K562 (cell line): ENCODE data around the gene GLIS1. TPM values are rescaled to one million over a fixed set of nuclear protein-coding genes. Genes with fewer than 3 reads are reported as not detected.

Experiments
- ATAC-seq: fragments of 200-7000 bp; cut with Tn5 transposase; 3 replicates; pipeline ENCODE4 v1.9.1; 2020; ENCODE audit warnings: moderate library complexity
- BruUV-seq: library from RNA; stranded (reverse); fragments of 400-500 nt; replicated peaks from 2 replicates; lab custom pipeline; 2021; lab: Mats Ljungman, UMichigan
- CTCF ChIA-PET: fragments of 300-600 bp; formaldehyde crosslinking; extraction: SDS; loops from one replicate; lab custom pipeline; 2021; ENCODE audit warnings: low intra/inter-chr PET ratio; lab: Yijun Ruan, JAX
- POLR2A ChIA-PET: fragments of 300-600, 350-650 bp; sonication (Branson Sonifier 250); formaldehyde crosslinking; extraction: SDS; loops from one replicate; lab custom pipeline; 2021; ENCODE audit warnings: antibody characterized with exemption, inconsistent platforms; lab: Yijun Ruan, JAX
- DNase-seq, 4 experiments: peaks; one replicate each; pipeline versions ENCODE4 v3.0.0 to v3.0.0-alpha.2; 2011 to 2018; ENCODE audit warnings: low spot score in 3 of 4, mixed read lengths in 3 of 4; ENCODE audit errors: extremely low read depth in 1 of 4
- FAIRE-seq: peaks from 2 replicates; lab custom pipeline; 2011; peaks lifted over from hg19 to GRCh38; lab: Jason Lieb, UNC
- H2AFZ ChIP-seq: 2 replicates; pipeline ENCODE4 v1.6.0; 2011; ENCODE audit warnings: low read depth, low read length, control low read depth, inconsistent platforms
- H3K27ac ChIP-seq: fragments of 200-600 bp; 3 replicates; pipeline ENCODE4 v1.8.0; 2011; ENCODE audit warnings: low read depth, mild to moderate bottlenecking, control low read depth, inconsistent platforms, low read length, moderate library complexity, mixed read lengths; ENCODE audit errors: extremely low read depth
- H3K27me3 ChIP-seq, 2 experiments: fragments of 300-600 bp in 1 of 2; 2 replicates in 1 of 2; 3 replicates in 1 of 2; pipeline versions ENCODE4 v1.6.0 to v1.8.0; 2011; ENCODE audit warnings: inconsistent platforms in 2 of 2, low read length in 2 of 2, mild to moderate bottlenecking in 1 of 2, mixed read lengths in 1 of 2, moderate library complexity in 1 of 2; ENCODE audit not compliant: control insufficient read depth in 2 of 2, insufficient read depth in 2 of 2
- H3K36me3 ChIP-seq: fragments of 300-600 bp; 3 replicates; pipeline ENCODE4 v1.8.0; 2011; ENCODE audit warnings: mild to moderate bottlenecking, low read length, inconsistent platforms; ENCODE audit not compliant: control insufficient read depth, insufficient read depth
- H3K4me1 ChIP-seq, 2 experiments: fragments of 200-600 bp in 1 of 2; replicated peaks in 1 of 2; 2 replicates in 1 of 2; 3 replicates in 1 of 2; pipeline versions ENCODE4 v1.5.1 to v1.8.0; 2011; ENCODE audit warnings: inconsistent platforms in 2 of 2, low read length in 2 of 2, mild to moderate bottlenecking in 1 of 2, mixed read lengths in 1 of 2, moderate library complexity in 1 of 2; ENCODE audit not compliant: control insufficient read depth in 2 of 2, insufficient read depth in 2 of 2
- H3K4me2 ChIP-seq: 2 replicates; pipeline ENCODE4 v1.6.1; 2011; ENCODE audit warnings: low read length, control low read depth, inconsistent platforms, mixed read lengths; ENCODE audit not compliant: insufficient read depth
- H3K4me3 ChIP-seq: fragments of 200-600 bp; sonication (generic), shearing (Covaris generic); 2 replicates; pipeline ENCODE4 v1.5.1; 2016; ENCODE audit warnings: control low read depth, inconsistent platforms
- H3K79me2 ChIP-seq: fragments of 200-600 bp; 3 replicates; pipeline ENCODE4 v1.8.0; 2011; ENCODE audit warnings: low read length, inconsistent platforms; ENCODE audit not compliant: control insufficient read depth, insufficient read depth
- H3K9ac ChIP-seq, 2 experiments: 2 replicates each; pipeline versions ENCODE4 v1.6.0 to v1.6.1; 2011; ENCODE audit warnings: low read depth in 2 of 2, low read length in 2 of 2, control low read depth in 1 of 2, inconsistent platforms in 1 of 2, mild to moderate bottlenecking in 1 of 2, mixed read lengths in 1 of 2; ENCODE audit not compliant: insufficient read depth in 1 of 2
- H3K9me1 ChIP-seq: one replicate; pipeline ENCODE4 v1.6.0; 2011; ENCODE audit warnings: inconsistent platforms, mild to moderate bottlenecking, low read length, moderate library complexity; ENCODE audit not compliant: control insufficient read depth, insufficient read depth
- H3K9me3 ChIP-seq: replicated peaks from 2 replicates; pipeline ENCODE4 v1.5.1; 2011; ENCODE audit warnings: low read depth, low read length, inconsistent platforms; ENCODE audit not compliant: control insufficient read depth, insufficient read depth
- H4K20me1 ChIP-seq: replicated peaks from 2 replicates; pipeline ENCODE4 v1.6.1; 2011; ENCODE audit warnings: low read length, inconsistent platforms, mixed read lengths; ENCODE audit not compliant: control insufficient read depth, insufficient read depth
- CBX5 ChIP-seq: IDR thresholded peaks from 2 replicates; pipeline ENCODE4 v1.6.1; 2014; ENCODE audit warnings: low read depth, borderline replicate concordance
- CC2D1A ChIP-seq: fragments of 450-650 bp; IDR thresholded peaks from 2 replicates; pipeline ENCODE4 v1.6.1; 2017; ENCODE audit warnings: mild to moderate bottlenecking
- MTA1 ChIP-seq: fragments of 450-650 bp; IDR thresholded peaks from 2 replicates; pipeline ENCODE4 v1.6.1; 2017; ENCODE audit warnings: borderline replicate concordance
- NR2F6 ChIP-seq: fragments of 450-650 bp; formaldehyde crosslinking; IDR thresholded peaks from 2 replicates; pipeline ENCODE4 v1.4.0; 2020; ENCODE audit warnings: mild to moderate bottlenecking
- PCBP2 ChIP-seq: fragments of 200-400 bp; formaldehyde crosslinking; IDR thresholded peaks from 2 replicates; pipeline ENCODE4 v1.6.1; 2018; ENCODE audit warnings: low read length, low read depth, mild to moderate bottlenecking, moderate library complexity; ENCODE audit not compliant: poor library complexity, severe bottlenecking
- PTRF ChIP-seq: fragments of 450-650 bp; IDR thresholded peaks from 2 replicates; pipeline ENCODE4 v1.6.1; 2016; ENCODE audit warnings: mild to moderate bottlenecking, missing genetic modification characterization, missing compliant biosample characterization
- U2AF1 ChIP-seq: fragments of 200-400 bp; formaldehyde crosslinking; optimal IDR thresholded peaks from 2 replicates; pipeline ENCODE3; 2017; ENCODE audit warnings: mild to moderate bottlenecking, low read depth, low read length, moderate library complexity
- ZKSCAN8 ChIP-seq: fragments of 200-800 bp; sonication (Bioruptor generic); IDR thresholded peaks from 2 replicates; pipeline ENCODE4 v1.6.1; 2016; ENCODE audit warnings: missing genetic modification characterization, missing compliant biosample characterization
- ZNF121 ChIP-seq: sonication (generic); formaldehyde crosslinking; conservative IDR thresholded peaks from 2 replicates; pipeline ENCODE4 v1.8.0; 2022; ENCODE audit warnings: missing genetic modification reagents
- ZNF445 ChIP-seq: fragments of 250-450 bp; sonication (Bioruptor Pico); IDR thresholded peaks from 2 replicates; pipeline ENCODE4 v1.4.0; 2020; ENCODE audit warnings: low read depth, mild to moderate bottlenecking, moderate library complexity
- ZNF707 ChIP-seq: fragments of 250-450 bp; sonication (Bioruptor Pico); conservative IDR thresholded peaks from 2 replicates; pipeline ENCODE4 v1.8.0; 2022; ENCODE audit warnings: inconsistent platforms, mild to moderate bottlenecking, moderate library complexity
- ZNF780A ChIP-seq: fragments of 250-450 bp; sonication (Bioruptor Pico); IDR thresholded peaks from 2 replicates; pipeline ENCODE4 v1.5.0; 2021; ENCODE audit warnings: mild to moderate bottlenecking
- WGBS: fragments of 100-300 bp; shearing (Covaris generic); methylation state at CpG from one replicate; pipeline ENCODE4 v1.1.6; 2016; ENCODE audit warnings: low coverage, mixed read lengths; ENCODE audit not compliant: insufficient coverage; ENCODE audit errors: missing lambda C conversion rate; 5-methylcytosine and 5-hydroxymethylcytosine counted together
- in situ Hi-C: fragments of 300-500 bp; cut with MboI; formaldehyde crosslinking; loops from 4 replicates; pipeline ENCODE4 v1.15.0; 2018; ENCODE audit warnings: inconsistent platforms, mixed read lengths
- intact Hi-C: fragments of 100-400 bp; cut with micrococcal nuclease; formaldehyde crosslinking; loops from 2 replicates; pipeline ENCODE4 v1.14.2; 2022
- polyA plus RNA-seq, 8 experiments: library from polyadenylated mRNA; depleted of rRNA in 4 of 8; stranded (reverse) in 5 of 8; unstranded in 3 of 8; fragments of >200 nt; fragmentation: Nextera tagmentation in 2 of 8; fragmentation: Illumina TruSeq in 1 of 8; extraction: Ambion mirVana in 2 of 8; extraction: Trizol in 1 of 8; gene quantifications; 2 replicates each; pipeline versions ENCODE4 v1.2.1 to v1.2.3, GENCODE V29; 2011 to 2014; ENCODE audit warnings: inconsistent platforms in 1 of 8, missing spikeins in 1 of 8
- total RNA-seq, 7 experiments: library from RNA; depleted of rRNA in 6 of 7; stranded (reverse); fragments of >200 nt in 6 of 7; fragmentation: Illumina TruSeq in 2 of 7; extraction: Trizol in 2 of 7; gene quantifications; 2 replicates each; pipeline versions ENCODE4 v1.2.1 to v1.2.3, GENCODE V29; 2011 to 2021; ENCODE audit warnings: low replicate concordance in 1 of 7
- TF ChIP-seq, protein P1 (sequence below): fragments of 250-450 bp; sonication (Bioruptor Pico); IDR thresholded peaks from 2 replicates; pipeline ENCODE4 v1.4.0; 2020; ENCODE audit warnings: mild to moderate bottlenecking, moderate library complexity
- TF ChIP-seq, protein P2 (sequence below), 2 experiments: fragments of 450-650 bp in 1 of 2; sonication (generic) in 1 of 2; formaldehyde crosslinking in 1 of 2; IDR thresholded peaks in 1 of 2; conservative IDR thresholded peaks in 1 of 2; 2 replicates each; pipeline versions ENCODE4 v1.6.1 to v1.8.1; 2016 to 2023; ENCODE audit warnings: mild to moderate bottlenecking in 2 of 2, moderate library complexity in 2 of 2, inconsistent platforms in 1 of 2, missing genetic modification reagents in 1 of 2
- TF ChIP-seq, protein P3 (sequence below): sonication (generic); formaldehyde crosslinking; IDR thresholded peaks from 2 replicates; pipeline ENCODE4 v1.8.0; 2022; ENCODE audit warnings: mild to moderate bottlenecking, missing genetic modification reagents
- TF ChIP-seq, protein P4 (sequence below): fragments of 250-450 bp; sonication (Bioruptor Pico); IDR thresholded peaks from 2 replicates; pipeline ENCODE4 v1.5.0; 2021

Gene GLIS1
- total and polyA plus RNA-seq, 9 of the 15 experiments (the other 6 are each of a cell fraction or from before 2014, with no cell fraction given) = not detected

DNA sequence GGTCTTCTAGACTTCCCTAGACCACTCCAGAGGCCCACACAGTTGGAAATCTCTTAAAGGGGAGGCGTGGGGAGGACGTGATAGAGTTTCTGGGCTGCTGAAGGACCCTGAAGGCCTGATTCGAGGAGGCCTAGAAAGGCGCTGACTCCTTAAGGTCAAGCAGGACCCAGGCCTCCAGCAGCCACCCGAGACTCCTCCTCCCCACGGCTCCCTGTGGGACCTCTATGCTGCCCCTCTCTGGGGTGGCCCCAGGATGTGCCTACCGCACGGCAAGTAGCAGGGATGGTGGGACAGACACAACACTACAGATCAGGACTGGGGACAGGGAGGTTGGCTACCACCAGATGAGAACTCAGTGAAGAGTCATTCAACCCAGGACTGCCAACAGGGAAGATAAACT lies 77.5 kb downstream of the GLIS1 start:
- no peaks in the 10 kb centered on the region for H3K9me3 ChIP-seq
- POLR2A ChIA-PET = no interaction called here
- no peak overlapping the region for H3K4me2 ChIP-seq
- WGBS = 2% methylated on average over 8 of the region's 8 CpGs
- intact Hi-C loops = no loop called here
- ATAC-seq = no peak; the same call in 2 of the 3 replicates
- no peaks in the 10 kb centered on the region for H3K36me3 ChIP-seq
- no peaks in the 10 kb centered on the region for H3K79me2 ChIP-seq
- in situ Hi-C loops = no loop called here
- no peak overlapping the region for H3K27ac ChIP-seq
- CTCF ChIA-PET = no interaction called here
- no peak for DNase-seq
- H4K20me1 ChIP-seq = peaks cover 5% of the 10 kb centered on the region; the same call in 1 of the 2 replicates
- H2AFZ ChIP-seq = no peak overlapping the region
- no peaks in the 10 kb centered on the region for H3K9me1 ChIP-seq
- TF ChIP-seq, protein P1, sequence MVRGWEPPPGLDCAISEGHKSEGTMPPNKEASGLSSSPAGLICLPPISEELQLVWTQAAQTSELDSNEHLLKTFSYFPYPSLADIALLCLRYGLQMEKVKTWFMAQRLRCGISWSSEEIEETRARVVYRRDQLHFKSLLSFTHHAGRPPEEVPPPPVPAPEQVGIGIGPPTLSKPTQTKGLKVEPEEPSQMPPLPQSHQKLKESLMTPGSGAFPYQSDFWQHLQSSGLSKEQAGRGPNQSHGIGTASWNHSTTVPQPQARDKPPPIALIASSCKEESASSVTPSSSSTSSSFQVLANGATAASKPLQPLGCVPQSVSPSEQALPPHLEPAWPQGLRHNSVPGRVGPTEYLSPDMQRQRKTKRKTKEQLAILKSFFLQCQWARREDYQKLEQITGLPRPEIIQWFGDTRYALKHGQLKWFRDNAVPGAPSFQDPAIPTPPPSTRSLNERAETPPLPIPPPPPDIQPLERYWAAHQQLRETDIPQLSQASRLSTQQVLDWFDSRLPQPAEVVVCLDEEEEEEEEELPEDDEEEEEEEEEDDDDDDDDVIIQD (CRISPR knock-in tag) = no peak
- no peak for TF ChIP-seq ZKSCAN8
- TF ChIP-seq, protein P2, sequence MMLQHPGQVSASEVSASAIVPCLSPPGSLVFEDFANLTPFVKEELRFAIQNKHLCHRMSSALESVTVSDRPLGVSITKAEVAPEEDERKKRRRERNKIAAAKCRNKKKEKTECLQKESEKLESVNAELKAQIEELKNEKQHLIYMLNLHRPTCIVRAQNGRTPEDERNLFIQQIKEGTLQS (IDR thresholded peaks at IDR 0.05) = no peak
- TF ChIP-seq, protein P2 (CRISPR knock-in tag; conservative IDR thresholded peaks at IDR 0.05) = no peak
- no peak for TF ChIP-seq U2AF1
- TF ChIP-seq PCBP2 = no peak
- no peak for TF ChIP-seq MTA1
- TF ChIP-seq CC2D1A = no peak
- TF ChIP-seq ZNF121 = no peak
- TF ChIP-seq ZNF445 = no peak
- TF ChIP-seq ZNF780A (CRISPR knock-in tag) = no peak
- no peak for TF ChIP-seq NR2F6 (CRISPR knock-in tag)
- TF ChIP-seq ZNF707 = no peak
- TF ChIP-seq, protein P3, sequence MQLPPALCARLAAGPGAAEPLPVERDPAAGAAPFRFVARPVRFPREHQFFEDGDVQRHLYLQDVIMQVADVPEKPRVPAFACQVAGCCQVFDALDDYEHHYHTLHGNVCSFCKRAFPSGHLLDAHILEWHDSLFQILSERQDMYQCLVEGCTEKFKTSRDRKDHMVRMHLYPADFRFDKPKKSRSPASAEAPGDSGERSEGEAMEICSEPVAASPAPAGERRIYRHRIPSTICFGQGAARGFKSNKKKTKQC (CRISPR knock-in tag) = no peak
- no peak for TF ChIP-seq PTRF (tag)
- TF ChIP-seq, protein P4, sequence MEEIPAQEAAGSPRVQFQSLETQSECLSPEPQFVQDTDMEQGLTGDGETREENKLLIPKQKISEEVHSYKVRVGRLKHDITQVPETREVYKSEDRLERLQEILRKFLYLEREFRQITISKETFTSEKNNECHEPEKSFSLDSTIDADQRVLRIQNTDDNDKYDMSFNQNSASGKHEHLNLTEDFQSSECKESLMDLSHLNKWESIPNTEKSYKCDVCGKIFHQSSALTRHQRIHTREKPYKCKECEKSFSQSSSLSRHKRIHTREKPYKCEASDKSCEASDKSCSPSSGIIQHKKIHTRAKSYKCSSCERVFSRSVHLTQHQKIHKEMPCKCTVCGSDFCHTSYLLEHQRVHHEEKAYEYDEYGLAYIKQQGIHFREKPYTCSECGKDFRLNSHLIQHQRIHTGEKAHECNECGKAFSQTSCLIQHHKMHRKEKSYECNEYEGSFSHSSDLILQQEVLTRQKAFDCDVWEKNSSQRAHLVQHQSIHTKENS (CRISPR knock-in tag) = no peak
- TF ChIP-seq CBX5 = no peak
- H3K4me3 ChIP-seq = no peak overlapping the region
- H3K9ac ChIP-seq = no peak overlapping the region; a peak in 1 of 4 replicates
- H3K27me3 ChIP-seq = peaks cover 11 to 49% of the 10 kb centered on the region in 2 experiments; a peak in 4 of 5 replicates
- FAIRE-seq = no peak
- H3K4me1 ChIP-seq = no peaks in the 10 kb centered on the region
- no TSS peak for BruUV-seq
